Sigmoid colon (tissue), 7 donors: ENCODE data around the gene PDPK1. TPM values are rescaled to one million over a fixed set of nuclear protein-coding genes. Genes with fewer than 3 reads are reported as not detected.

Source experiments
- DNase-seq: peaks from one replicate; pipeline ENCODE4 v3.0.0-alpha.2; 2019
- H3K27ac ChIP-seq, 4 donors: fragments of 200-600 bp; sonication (generic); one replicate each; pipeline ENCODE4 v1.5.1; 2016 to 2019; ENCODE audit warnings: mild to moderate bottlenecking in 1 of 4
- H3K27me3 ChIP-seq, 3 donors: fragments of 200-600 bp; sonication (generic); one replicate each; pipeline ENCODE4 v1.5.1; 2019; ENCODE audit warnings: mild to moderate bottlenecking in 1 of 3
- H3K36me3 ChIP-seq, 4 donors: fragments of 200-600 bp; sonication (generic); one replicate each; pipeline ENCODE4 v1.5.1; 2016 to 2019
- H3K4me1 ChIP-seq, 4 donors: fragments of 200-600 bp; sonication (generic); one replicate each; pipeline ENCODE4 v1.5.1; 2017 to 2019
- H3K4me3 ChIP-seq, 4 donors: fragments of 200-600 bp; sonication (generic); one replicate each; pipeline ENCODE4 v1.5.1; 2017 to 2019; ENCODE audit warnings: mild to moderate bottlenecking in 2 of 4, moderate library complexity in 1 of 4
- H3K9me3 ChIP-seq, 4 donors: fragments of 200-600 bp in 3 of 4; sonication (generic) in 3 of 4; one replicate each; pipeline versions ENCODE4 v1.5.1 to v1.6.1; 2013 to 2019
- CTCF ChIP-seq, 4 experiments: fragments of 450-650 bp in 3 of 4; fragments of 200-600 bp in 1 of 4; IDR thresholded peaks; one replicate each; pipeline ENCODE4 v1.5.1; 2016 to 2019; ENCODE audit warnings: antibody characterized with exemption in 4 of 4, mild to moderate bottlenecking in 3 of 4, moderate library complexity in 2 of 4
- EP300 ChIP-seq, 4 donors: sonication (generic); formaldehyde crosslinking; IDR thresholded peaks; one replicate each; pipeline ENCODE4 v1.6.1; 2017; ENCODE audit warnings: antibody characterized with exemption in 4 of 4
- POLR2A ChIP-seq, 2 donors: fragments of 450-650 bp; IDR thresholded peaks; one replicate each; pipeline ENCODE4 v1.6.1; 2016; ENCODE audit warnings: antibody characterized with exemption in 2 of 2, mild to moderate bottlenecking in 2 of 2, moderate library complexity in 2 of 2
- POLR2AphosphoS5 ChIP-seq, 4 donors: sonication (generic); formaldehyde crosslinking; IDR thresholded peaks; one replicate each; pipeline ENCODE4 v1.6.1; 2017; ENCODE audit warnings: antibody characterized with exemption in 4 of 4
- WGBS, 2 donors: extraction: QIAGEN DNeasy Blood & Tissue Kit; methylation state at CpG; one replicate each; pipeline ENCODE4 v1.1.7; 2013; 5-methylcytosine and 5-hydroxymethylcytosine counted together
- intact Hi-C: fragments of 100-400 bp; cut with DNase I; formaldehyde crosslinking; loops from one replicate; pipeline ENCODE4 v1.15.1; 2023
- polyA plus RNA-seq, 3 donors: library from polyadenylated mRNA; stranded (reverse); fragments of 200-250 nt; gene quantifications; one replicate each; pipeline ENCODE4 v1.2.3, GENCODE V29; 2013
- total RNA-seq, 4 donors: library from RNA; depleted of rRNA; stranded (reverse); fragments of >200 nt; gene quantifications; one replicate each; pipeline ENCODE4 v1.1.0, GENCODE V29; 2016
- donor health status: healthy with polysubstance abuse.
- donor health status: Bipolar disorder and iron deficiency.
- donor health status: healthy.

PDPK1 gene
- total and polyA plus RNA-seq, 7 donors, result 22.7 to 32.2 (median 31.0) TPM

DNA sequence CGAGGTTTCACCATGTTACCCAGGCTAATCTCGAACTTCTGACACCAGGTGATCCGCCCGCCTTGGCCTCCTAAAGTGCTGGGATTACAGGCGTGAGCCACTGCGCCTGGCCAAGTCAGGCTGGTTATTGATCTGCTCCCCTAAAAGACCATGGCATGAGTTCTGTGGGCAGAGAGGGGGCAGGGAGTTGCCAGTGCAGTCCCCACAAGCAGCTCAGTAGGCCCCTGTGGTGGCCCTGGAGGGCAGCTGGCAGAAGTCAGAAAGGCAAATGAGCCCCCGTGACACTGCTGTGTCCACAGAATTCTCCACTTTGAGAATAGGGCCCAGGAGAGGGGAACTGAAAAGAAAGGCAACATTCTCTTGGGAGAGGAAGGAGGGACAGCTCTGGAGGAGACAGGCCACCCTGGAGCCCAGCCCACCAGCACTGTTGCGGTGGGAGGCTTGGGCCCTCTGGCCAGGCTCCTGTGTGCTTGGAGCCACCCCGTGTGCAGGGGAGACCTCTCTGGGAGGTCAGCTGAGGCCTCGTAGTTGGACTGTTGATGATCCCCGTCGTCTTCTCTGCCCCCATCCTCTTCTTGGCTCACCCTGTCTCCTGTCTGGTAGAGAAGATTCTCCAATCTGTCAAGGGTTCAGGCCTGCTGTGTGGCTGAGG lies 19.7 kb upstream of the PDPK1 start:
- no peak for DNase-seq
- H3K27ac ChIP-seq, result peak overlapping the region; percentile 83 to 98 (median 94)
- 74 to 82% methylated on average over 12 of the region's 12 CpGs for WGBS, 2 donors
- TF ChIP-seq POLR2A (IDR thresholded peaks at IDR 0.05) (no peak), POLR2AphosphoS5 (IDR thresholded peaks at IDR 0.05) (no peak), CTCF (IDR thresholded peaks at IDR 0.05) (no peak), EP300 (IDR thresholded peaks at IDR 0.05) (no peak)
- no peaks in the 10 kb centered on the region for H3K9me3 ChIP-seq
- peaks cover 0 to 7% (median 0%) of the 10 kb centered on the region in 4 donors for H3K36me3 ChIP-seq
- H3K4me3 ChIP-seq, result no peak overlapping the region
- no peaks in the 10 kb centered on the region for H3K27me3 ChIP-seq
- peaks cover 0 to 69% (median 66%) of the 10 kb centered on the region in 4 donors for H3K4me1 ChIP-seq
- intact Hi-C loops, result no loop called here

DNA sequence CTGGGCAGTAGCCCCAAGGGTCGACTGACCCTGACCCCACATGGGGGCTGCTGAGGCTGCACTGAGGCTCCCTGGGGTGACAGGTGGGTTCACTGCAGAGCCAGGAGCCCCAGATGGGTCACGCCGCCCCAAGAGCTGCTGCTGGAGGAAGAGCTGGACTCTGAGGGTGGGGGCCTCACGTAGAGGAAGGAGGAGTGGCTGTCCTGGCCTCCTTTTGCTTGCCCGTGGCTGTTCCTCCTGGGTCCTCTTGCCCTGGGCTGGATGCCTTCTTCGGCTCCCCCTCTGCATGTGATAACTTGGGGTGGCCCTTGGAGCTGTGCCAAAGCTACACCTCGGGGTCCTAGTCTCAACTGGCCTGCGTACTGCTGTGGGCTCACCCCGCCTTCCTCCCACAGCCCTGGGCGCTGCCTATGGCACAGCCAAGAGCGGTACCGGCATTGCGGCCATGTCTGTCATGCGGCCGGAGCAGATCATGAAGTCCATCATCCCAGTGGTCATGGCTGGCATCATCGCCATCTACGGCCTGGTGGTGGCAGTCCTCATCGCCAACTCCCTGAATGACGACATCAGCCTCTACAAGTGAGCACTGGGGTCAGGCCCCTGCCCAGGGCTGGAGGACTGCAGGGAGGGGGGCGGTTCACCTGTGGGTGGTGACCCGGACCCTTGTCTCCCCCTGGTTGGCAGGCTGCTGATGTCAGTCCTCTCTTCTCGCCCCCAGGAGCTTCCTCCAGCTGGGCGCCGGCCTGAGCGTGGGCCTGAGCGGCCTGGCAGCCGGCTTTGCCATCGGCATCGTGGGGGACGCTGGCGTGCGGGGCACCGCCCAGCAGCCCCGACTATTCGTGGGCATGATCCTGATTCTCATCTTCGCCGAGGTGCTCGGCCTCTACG lies 18.8 kb upstream of the PDPK1 start:
- Histone ChIP-seq H3K9me3 (no peaks in the 10 kb centered on the region), H3K4me3 (peak overlapping the region in 3 of 4 donors; percentile 63 to 73 (median 69)), H3K36me3 (peaks cover 0 to 17% (median 5%) of the 10 kb centered on the region in 4 donors), H3K27me3 (no peaks in the 10 kb centered on the region), H3K27ac (peak overlapping the region; percentile 83 to 98 (median 94)), H3K4me1 (peaks cover 0 to 66% (median 62%) of the 10 kb centered on the region in 4 donors)
- intact Hi-C loops, result no loop called here
- DNase-seq, result peak; percentile 79
- 80 to 86% methylated on average over 39 of the region's 39 CpGs for WGBS, 2 donors
- TF ChIP-seq CTCF (IDR thresholded peaks at IDR 0.05), result no peak
- TF ChIP-seq POLR2A (IDR thresholded peaks at IDR 0.05), result no peak
- no peak for TF ChIP-seq EP300 (IDR thresholded peaks at IDR 0.05)
- no peak for TF ChIP-seq POLR2AphosphoS5 (IDR thresholded peaks at IDR 0.05)

DNA sequence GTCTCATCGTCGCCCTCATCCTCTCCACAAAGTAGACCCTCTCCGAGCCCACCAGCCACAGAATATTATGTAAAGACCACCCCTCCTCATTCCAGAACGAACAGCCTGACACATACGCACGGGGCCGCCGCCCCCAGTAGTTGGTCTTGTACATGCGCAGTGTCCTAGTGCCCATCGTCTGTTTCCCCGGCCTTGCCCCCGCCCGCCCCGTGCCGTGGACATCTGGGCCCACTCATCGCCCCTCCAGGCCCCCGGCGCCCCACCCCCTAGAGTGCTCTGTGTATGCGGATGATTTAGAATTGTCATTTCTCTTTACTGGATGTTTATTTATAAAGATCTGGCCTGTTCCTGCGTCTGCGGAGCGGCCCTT lies 18.1 kb upstream of the PDPK1 start:
- 34 to 52% methylated on average over 22 of the region's 22 CpGs for WGBS, 2 donors
- Histone ChIP-seq H3K9me3 (no peaks in the 10 kb centered on the region), H3K4me3 (peak overlapping the region; percentile 4 to 73 (median 66)), H3K27me3 (no peaks in the 10 kb centered on the region), H3K36me3 (peaks cover 0 to 23% (median 12%) of the 10 kb centered on the region in 4 donors), H3K4me1 (peaks cover 0 to 63% (median 61%) of the 10 kb centered on the region in 4 donors), H3K27ac (peak overlapping the region; percentile 83 to 98 (median 94))
- TF ChIP-seq CTCF (IDR thresholded peaks at IDR 0.05) (no peak), EP300 (IDR thresholded peaks at IDR 0.05) (no peak), POLR2A (IDR thresholded peaks at IDR 0.05) (no peak), POLR2AphosphoS5 (IDR thresholded peaks at IDR 0.05) (no peak)
- intact Hi-C loops, result no loop called here
- peak; percentile 76 for DNase-seq

DNA sequence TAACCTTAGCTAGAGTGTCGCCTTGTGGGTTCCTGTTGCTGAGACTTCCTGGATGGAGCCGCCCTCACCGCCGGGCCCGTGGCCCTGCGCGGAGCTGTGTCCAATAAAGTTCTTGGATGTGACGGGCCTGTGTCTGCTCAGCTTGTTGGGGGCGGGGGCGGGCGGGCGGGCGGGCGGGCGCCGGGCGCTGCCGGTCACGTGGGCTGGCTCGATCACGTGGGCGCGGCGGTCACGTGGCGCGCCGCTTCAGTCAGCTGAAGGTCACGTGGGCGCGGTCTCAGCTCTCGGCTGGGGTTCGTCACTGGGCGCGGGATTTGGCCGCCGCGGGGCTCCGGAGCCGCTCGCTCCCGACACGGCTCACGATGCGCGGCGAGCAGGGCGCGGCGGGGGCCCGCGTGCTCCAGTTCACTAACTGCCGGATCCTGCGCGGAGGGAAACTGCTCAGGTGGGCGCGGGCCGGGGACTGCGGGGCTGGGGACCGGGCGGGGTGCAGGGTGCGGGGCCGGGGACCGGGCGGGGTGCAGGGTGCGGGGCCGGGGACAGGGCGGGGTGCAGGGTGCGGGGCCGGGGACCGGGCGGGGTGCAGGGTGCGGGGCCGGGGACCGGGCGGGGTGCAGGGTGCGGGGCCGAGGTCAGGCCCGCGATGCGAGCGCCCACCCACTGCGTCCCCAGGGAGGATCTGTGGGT lies 17.6 kb upstream of the PDPK1 start, which contains the start of gene AMDHD2:
AMDHD2 (plus strand) TSS at position 275 of the 687 bp plus-strand sequence; CDS start at position 363, 88 bp downstream.
- peak within 1 kb of the TSS; percentile 51 to 73 (median 66) for H3K4me3 ChIP-seq
- peaks cover 0 to 57% (median 56%) of the 10 kb centered on the region in 4 donors for H3K4me1 ChIP-seq
- no peaks in the 10 kb centered on the region for H3K27me3 ChIP-seq
- DNase-seq, result peak; percentile 95
- no peaks in the 10 kb centered on the region for H3K9me3 ChIP-seq
- intact Hi-C loops, result no loop called here
- peak; percentile 54 to 85 (median 84) for TF ChIP-seq POLR2AphosphoS5 (IDR thresholded peaks at IDR 0.05)
- peak in 1 of 4 donors; percentile 49 for TF ChIP-seq EP300 (IDR thresholded peaks at IDR 0.05)
- no peak for TF ChIP-seq POLR2A (IDR thresholded peaks at IDR 0.05)
- TF ChIP-seq CTCF (IDR thresholded peaks at IDR 0.05), result no peak
- H3K27ac ChIP-seq, result peak within 1 kb of the TSS; percentile 83 to 98 (median 94)
- peaks cover 0 to 27% (median 14%) of the 10 kb centered on the region in 4 donors for H3K36me3 ChIP-seq
- WGBS, 2 donors, result 1% methylated on average over 83 of the region's 83 CpGs
